BE2C (cell line): ENCODE measurements around the gene ARAP3.
"Not testable (repeated sequence)": the region's sequence is repeated elsewhere in the genome, so short reads cannot be mapped to it uniquely, and the experiment has no call there.

Experiments
- DNase-seq: peaks from one replicate; pipeline ENCODE4 v3.0.0-alpha.2; 2020
- H3K27me3 ChIP-seq: fragments of 250-450 bp; sonication (Bioruptor Pico); 2 replicates; pipeline ENCODE4 v1.5.1; 2020; ENCODE audit warnings: mild to moderate bottlenecking
- H3K36me3 ChIP-seq: fragments of 250-450 bp; sonication (Bioruptor Pico); 2 replicates; pipeline ENCODE4 v1.5.1; 2020; ENCODE audit warnings: mild to moderate bottlenecking
- H3K4me1 ChIP-seq: fragments of 250-450 bp; sonication (Bioruptor Pico); 2 replicates; pipeline ENCODE4 v1.5.1; 2020
- H3K4me3 ChIP-seq: 2 replicates; pipeline ENCODE4 v1.5.1; 2011; ENCODE audit warnings: low read depth, low read length
- H3K9me3 ChIP-seq: fragments of 250-450 bp; sonication (Bioruptor Pico); 2 replicates; pipeline ENCODE4 v1.5.1; 2020
- TF ChIP-seq, protein P1 (sequence below): IDR thresholded peaks from 2 replicates; pipeline ENCODE4 v1.5.1; 2012; ENCODE audit warnings: mild to moderate bottlenecking, low read depth, low read length

Gene ARAP3

GRCh38 chr5:141615991-141616720 lies 65.9 kb downstream of the ARAP3 start:
- Histone ChIP-seq H3K4me1 (peaks cover 14% of the 10 kb centered on the region), H3K4me3 (no peak overlapping the region), H3K36me3 (peaks cover 11% of the 10 kb centered on the region), H3K27me3 (no peaks in the 10 kb centered on the region), H3K9me3 (no peaks in the 10 kb centered on the region)
- no peak for DNase-seq
- TF ChIP-seq, protein P1, sequence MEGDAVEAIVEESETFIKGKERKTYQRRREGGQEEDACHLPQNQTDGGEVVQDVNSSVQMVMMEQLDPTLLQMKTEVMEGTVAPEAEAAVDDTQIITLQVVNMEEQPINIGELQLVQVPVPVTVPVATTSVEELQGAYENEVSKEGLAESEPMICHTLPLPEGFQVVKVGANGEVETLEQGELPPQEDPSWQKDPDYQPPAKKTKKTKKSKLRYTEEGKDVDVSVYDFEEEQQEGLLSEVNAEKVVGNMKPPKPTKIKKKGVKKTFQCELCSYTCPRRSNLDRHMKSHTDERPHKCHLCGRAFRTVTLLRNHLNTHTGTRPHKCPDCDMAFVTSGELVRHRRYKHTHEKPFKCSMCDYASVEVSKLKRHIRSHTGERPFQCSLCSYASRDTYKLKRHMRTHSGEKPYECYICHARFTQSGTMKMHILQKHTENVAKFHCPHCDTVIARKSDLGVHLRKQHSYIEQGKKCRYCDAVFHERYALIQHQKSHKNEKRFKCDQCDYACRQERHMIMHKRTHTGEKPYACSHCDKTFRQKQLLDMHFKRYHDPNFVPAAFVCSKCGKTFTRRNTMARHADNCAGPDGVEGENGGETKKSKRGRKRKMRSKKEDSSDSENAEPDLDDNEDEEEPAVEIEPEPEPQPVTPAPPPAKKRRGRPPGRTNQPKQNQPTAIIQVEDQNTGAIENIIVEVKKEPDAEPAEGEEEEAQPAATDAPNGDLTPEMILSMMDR: no peak

GRCh38 chr5:141613344-141613743 lies 68.7 kb downstream of the ARAP3 start:
- no peak overlapping the region for H3K4me3 ChIP-seq
- DNase-seq: no peak
- no peaks in the 10 kb centered on the region for H3K9me3 ChIP-seq
- peaks cover 14% of the 10 kb centered on the region for H3K4me1 ChIP-seq
- H3K27me3 ChIP-seq: no peaks in the 10 kb centered on the region
- H3K36me3 ChIP-seq: peaks cover 10% of the 10 kb centered on the region
- TF ChIP-seq, protein P1: no peak

GRCh38 chr5:141611289-141611688 lies 70.7 kb downstream of the ARAP3 start:
- peaks cover 3% of the 10 kb centered on the region for H3K4me1 ChIP-seq
- H3K4me3 ChIP-seq: no peak overlapping the region
- H3K27me3 ChIP-seq: no peaks in the 10 kb centered on the region
- H3K9me3 ChIP-seq: no peaks in the 10 kb centered on the region
- H3K36me3 ChIP-seq: peaks cover 8% of the 10 kb centered on the region
- TF ChIP-seq, protein P1: no peak
- DNase-seq: no peak

DNA sequence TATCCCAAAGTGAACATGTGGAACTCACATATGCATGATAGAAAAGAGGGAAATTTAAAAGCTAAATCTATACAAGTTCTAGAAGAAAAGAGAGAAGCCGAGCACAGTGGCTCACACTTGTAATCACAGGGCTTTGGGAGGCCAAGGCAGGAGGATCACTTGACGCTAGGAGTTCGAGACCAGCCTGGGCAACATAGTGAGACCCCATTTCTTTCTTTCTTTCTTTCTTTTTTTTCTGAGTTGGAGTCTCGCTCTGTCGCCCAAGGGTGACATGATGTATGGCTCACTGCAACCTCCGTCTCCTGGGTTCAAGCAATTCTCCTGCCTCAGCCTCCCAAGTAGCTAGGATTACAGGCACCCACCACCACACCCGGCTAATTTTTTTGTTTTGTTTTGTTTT lies 72.1 kb downstream of the ARAP3 start:
- H3K36me3 ChIP-seq, H3K4me1 ChIP-seq, H3K27me3 ChIP-seq, H3K4me3 ChIP-seq, DNase-seq, H3K9me3 ChIP-seq: not testable (repeated sequence)

- no peaks in the 10 kb centered on the region for H3K27me3 ChIP-seq
- peaks cover 3% of the 10 kb centered on the region for H3K4me1 ChIP-seq
- H3K9me3 ChIP-seq: no peaks in the 10 kb centered on the region
- peaks cover 8% of the 10 kb centered on the region for H3K36me3 ChIP-seq
- DNase-seq: no peak
- no peak overlapping the region for H3K4me3 ChIP-seq
- TF ChIP-seq, protein P1: no peak
Observed at GRCh38 chr5:141609044-141609443, 73.0 kb downstream of the ARAP3 start.

- H3K27me3 ChIP-seq: no peaks in the 10 kb centered on the region
- DNase-seq: no peak
- no peaks in the 10 kb centered on the region for H3K9me3 ChIP-seq
- TF ChIP-seq, protein P1: no peak
- H3K4me3 ChIP-seq: no peak overlapping the region
- peaks cover 3% of the 10 kb centered on the region; the same call in 1 of the 2 replicates for H3K4me1 ChIP-seq
- H3K36me3 ChIP-seq: peaks cover 8% of the 10 kb centered on the region
Observed at GRCh38 chr5:141608557-141608956, 73.5 kb downstream of the ARAP3 start.
